ENCODE measurements around the gene THRA. TPM values are rescaled to one million over a fixed set of nuclear protein-coding genes. Genes with fewer than 3 reads are reported as not detected.

The THRA gene
- total and polyA plus RNA-seq, 2 donors (not counting 3 experiments of a cell fraction or from before 2014, with no cell fraction given) = 17.4 to 29.6 TPM

DNA sequence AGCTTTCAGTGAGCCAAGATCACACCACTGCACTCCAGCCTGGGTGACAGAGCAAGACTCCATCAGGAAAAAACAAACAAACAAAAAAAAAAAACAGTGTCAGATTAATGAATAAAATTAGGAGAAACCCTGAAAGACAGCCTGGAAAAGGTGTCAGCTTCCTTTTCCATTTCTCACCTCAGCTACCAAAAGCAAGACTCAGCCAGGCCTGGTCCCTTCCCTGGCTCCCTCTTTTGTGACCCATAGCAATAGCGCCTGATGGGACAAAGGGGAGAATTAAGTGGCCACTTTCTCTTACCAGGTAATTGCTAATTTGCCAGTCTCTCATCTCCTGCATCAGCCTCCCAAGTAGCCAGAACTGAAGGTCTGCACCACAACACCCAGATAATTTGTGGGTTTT lies 3.9 kb upstream of the THRA start:
- no TSS peak for BruUV-seq (replicated peaks)
- no peaks in the 10 kb centered on the region for H3K9me3 ChIP-seq (replicated peaks; ENCODE audit: control insufficient read depth, insufficient read depth, low read length)
- H3K9me1 ChIP-seq (replicated peaks; ENCODE audit: control insufficient read depth, extremely low read depth, insufficient read depth, low read length) = no peaks in the 10 kb centered on the region
- H2AFZ ChIP-seq (ENCODE audit: low read depth, low read length) = peak overlapping the region; percentile 53
- no peaks in the 10 kb centered on the region for H4K20me1 ChIP-seq (replicated peaks; ENCODE audit: control insufficient read depth, extremely low read depth, insufficient read depth, low read length)
- no peak overlapping the region for H3K27ac ChIP-seq (ENCODE audit: insufficient read depth, low read depth, low read length)
- no peak overlapping the region for H3K9ac ChIP-seq (replicated peaks; ENCODE audit: extremely low read depth, insufficient read depth, low read length)
- ChIA-PET CTCF (interaction anchor here (1.3 to 3.1 kb wide), 3 partner anchors 16 to 28 kb away, joined by 5 to 23 read pairs (median 10); no protein-coding TSS in a partner anchor), POLR2A (interaction anchor here (0.5 kb wide), 1 partner anchor 19 kb away, joined by 3 read pairs; no protein-coding TSS in a partner anchor)
- dilution Hi-C loops (cut with MboI; ENCODE audit: extremely low pct_ligation_motif_present, low sequenced_read_pairs) (no loop called here), intact Hi-C loops (cut with micrococcal nuclease) (no loop called here)
- H3K27me3 ChIP-seq (ENCODE audit: control insufficient read depth in 2 of 2, insufficient read depth in 2 of 2, low read length in 2 of 2) = peaks cover 0 to 3% of the 10 kb centered on the region in 2 experiments
- no peak for FAIRE-seq
- H3K4me2 ChIP-seq (ENCODE audit: insufficient read depth, low read length) = no peak overlapping the region
- DNase-seq (ENCODE audit: low read depth, low spot score) = no peak
- H3K4me3 ChIP-seq (replicated peaks in 1 of 3; ENCODE audit: insufficient read depth in 1 of 3, low read depth in 1 of 3, low read length in 3 of 3) = no peak overlapping the region
- TF ChIP-seq POLR2A (IDR thresholded peaks at IDR 0.05; ENCODE audit: low read depth, low read length) (no peak), MYC (IDR thresholded peaks at IDR 0.05; ENCODE audit: low read depth, low read length) (no peak), POLR2AphosphoS5 (IDR thresholded peaks at IDR 0.05; ENCODE audit: insufficient read depth, low read depth, low read length) (no peak), JUN (IDR thresholded peaks at IDR 0.05; ENCODE audit: borderline replicate concordance, insufficient read depth, insufficient read length, low read depth) (no peak), GATA2 (IDR thresholded peaks at IDR 0.05; ENCODE audit: insufficient read depth, insufficient read length, low read depth, low read length) (no peak), EZH2 (IDR thresholded peaks at IDR 0.05; ENCODE audit: borderline replicate concordance, low read depth, low read length, severe bottlenecking) (no peak)
- TF ChIP-seq, protein P1, sequence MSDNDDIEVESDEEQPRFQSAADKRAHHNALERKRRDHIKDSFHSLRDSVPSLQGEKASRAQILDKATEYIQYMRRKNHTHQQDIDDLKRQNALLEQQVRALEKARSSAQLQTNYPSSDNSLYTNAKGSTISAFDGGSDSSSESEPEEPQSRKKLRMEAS (IDR thresholded peaks at IDR 0.05; ENCODE audit: insufficient read depth, insufficient read length) = no peak
- H3K36me3 ChIP-seq (ENCODE audit: control insufficient read depth in 2 of 2, extremely low read depth in 1 of 2, insufficient read depth in 2 of 2, low read length in 2 of 2) = no peaks in the 10 kb centered on the region
- no peaks in the 10 kb centered on the region for H3K79me2 ChIP-seq (ENCODE audit: control insufficient read depth, insufficient read depth, low read length)
- peaks cover 3% of the 10 kb centered on the region for H3K4me1 ChIP-seq (ENCODE audit: control insufficient read depth, extremely low read depth, insufficient read depth, low read length)

Measured in endothelial cell of umbilical vein (primary cell).